Measurements from ENCODE around the gene ARHGEF10L.

The ARHGEF10L gene

GRCh38 chr1:17725811-17726582, 186.5 kb downstream of the ARHGEF10L start:
- Histone ChIP-seq H3K27me3 (ENCODE audit: insufficient read depth, low read length) (no peaks in the 10 kb centered on the region), H3K27ac (ENCODE audit: low read length) (no peak overlapping the region), H3K36me3 (ENCODE audit: insufficient read depth, low read depth, low read length) (no peaks in the 10 kb centered on the region), H3K4me3 (ENCODE audit: low read length) (no peak overlapping the region), H3K9me3 (ENCODE audit: insufficient read depth, low read depth, low read length) (no peaks in the 10 kb centered on the region), H3K4me1 (ENCODE audit: insufficient read depth, low read length) (no peaks in the 10 kb centered on the region), H3K9ac (ENCODE audit: low read depth, low read length) (no peak overlapping the region)

GRCh38 chr1:17728123-17728712, 188.7 kb downstream of the ARHGEF10L start:
- Histone ChIP-seq H3K36me3 (ENCODE audit: insufficient read depth, low read depth, low read length) (no peaks in the 10 kb centered on the region), H3K4me3 (ENCODE audit: low read length) (no peak overlapping the region), H3K27ac (ENCODE audit: low read length) (no peak overlapping the region), H3K27me3 (ENCODE audit: insufficient read depth, low read length) (no peaks in the 10 kb centered on the region), H3K9ac (ENCODE audit: low read depth, low read length) (no peak overlapping the region), H3K4me1 (ENCODE audit: insufficient read depth, low read length) (no peaks in the 10 kb centered on the region), H3K9me3 (ENCODE audit: insufficient read depth, low read depth, low read length) (no peaks in the 10 kb centered on the region)

- Histone ChIP-seq H3K9me3 (ENCODE audit: insufficient read depth, low read depth, low read length) (no peaks in the 10 kb centered on the region), H3K9ac (ENCODE audit: low read depth, low read length) (no peak overlapping the region), H3K4me1 (ENCODE audit: insufficient read depth, low read length) (no peaks in the 10 kb centered on the region), H3K27me3 (ENCODE audit: insufficient read depth, low read length) (no peaks in the 10 kb centered on the region), H3K27ac (ENCODE audit: low read length) (no peak overlapping the region), H3K36me3 (ENCODE audit: insufficient read depth, low read depth, low read length) (no peaks in the 10 kb centered on the region), H3K4me3 (ENCODE audit: low read length) (no peak overlapping the region)
Measured at GRCh38 chr1:17729248-17729647, 189.8 kb downstream of the ARHGEF10L start.

GRCh38 chr1:17729909-17730308, 190.4 kb downstream of the ARHGEF10L start:
- H3K9ac ChIP-seq (ENCODE audit: low read depth, low read length): no peak overlapping the region
- H3K27ac ChIP-seq (ENCODE audit: low read length): no peak overlapping the region
- H3K4me1 ChIP-seq (ENCODE audit: insufficient read depth, low read length): no peaks in the 10 kb centered on the region
- H3K4me3 ChIP-seq (ENCODE audit: low read length): no peak overlapping the region
- H3K27me3 ChIP-seq (ENCODE audit: insufficient read depth, low read length): no peaks in the 10 kb centered on the region
- no peaks in the 10 kb centered on the region for H3K9me3 ChIP-seq (ENCODE audit: insufficient read depth, low read depth, low read length)
- H3K36me3 ChIP-seq (ENCODE audit: insufficient read depth, low read depth, low read length): no peaks in the 10 kb centered on the region

- no peaks in the 10 kb centered on the region for H3K36me3 ChIP-seq (ENCODE audit: insufficient read depth, low read depth, low read length)
- no peaks in the 10 kb centered on the region for H3K9me3 ChIP-seq (ENCODE audit: insufficient read depth, low read depth, low read length)
- H3K27ac ChIP-seq (ENCODE audit: low read length): no peak overlapping the region
- no peaks in the 10 kb centered on the region for H3K27me3 ChIP-seq (ENCODE audit: insufficient read depth, low read length)
- H3K4me1 ChIP-seq (ENCODE audit: insufficient read depth, low read length): no peaks in the 10 kb centered on the region
- no peak overlapping the region for H3K4me3 ChIP-seq (ENCODE audit: low read length)
- no peak overlapping the region for H3K9ac ChIP-seq (ENCODE audit: low read depth, low read length)
Measured at GRCh38 chr1:17731460-17731859, 192.0 kb downstream of the ARHGEF10L start.

GRCh38 chr1:17732475-17732874, 193.0 kb downstream of the ARHGEF10L start:
- Histone ChIP-seq H3K27ac (ENCODE audit: low read length) (no peak overlapping the region), H3K4me3 (ENCODE audit: low read length) (no peak overlapping the region), H3K9ac (ENCODE audit: low read depth, low read length) (no peak overlapping the region), H3K27me3 (ENCODE audit: insufficient read depth, low read length) (no peaks in the 10 kb centered on the region), H3K4me1 (ENCODE audit: insufficient read depth, low read length) (no peaks in the 10 kb centered on the region), H3K9me3 (ENCODE audit: insufficient read depth, low read depth, low read length) (no peaks in the 10 kb centered on the region), H3K36me3 (ENCODE audit: insufficient read depth, low read depth, low read length) (no peaks in the 10 kb centered on the region)

- Histone ChIP-seq H3K27ac (ENCODE audit: low read length) (no peak overlapping the region), H3K4me3 (ENCODE audit: low read length) (no peak overlapping the region), H3K27me3 (ENCODE audit: insufficient read depth, low read length) (no peaks in the 10 kb centered on the region), H3K9ac (ENCODE audit: low read depth, low read length) (no peak overlapping the region), H3K9me3 (ENCODE audit: insufficient read depth, low read depth, low read length) (no peaks in the 10 kb centered on the region), H3K36me3 (ENCODE audit: insufficient read depth, low read depth, low read length) (no peaks in the 10 kb centered on the region), H3K4me1 (ENCODE audit: insufficient read depth, low read length) (no peaks in the 10 kb centered on the region)
Measured at GRCh38 chr1:17733661-17734060, 194.2 kb downstream of the ARHGEF10L start.

- Histone ChIP-seq H3K4me1 (ENCODE audit: insufficient read depth, low read length) (no peaks in the 10 kb centered on the region), H3K27me3 (ENCODE audit: insufficient read depth, low read length) (no peaks in the 10 kb centered on the region), H3K27ac (ENCODE audit: low read length) (no peak overlapping the region), H3K36me3 (ENCODE audit: insufficient read depth, low read depth, low read length) (no peaks in the 10 kb centered on the region), H3K4me3 (ENCODE audit: low read length) (no peak overlapping the region), H3K9ac (ENCODE audit: low read depth, low read length) (no peak overlapping the region), H3K9me3 (ENCODE audit: insufficient read depth, low read depth, low read length) (no peaks in the 10 kb centered on the region)
Measured at GRCh38 chr1:17734609-17735008, 195.1 kb downstream of the ARHGEF10L start.

- H3K4me3 ChIP-seq (ENCODE audit: low read length): no peak overlapping the region
- no peaks in the 10 kb centered on the region for H3K9me3 ChIP-seq (ENCODE audit: insufficient read depth, low read depth, low read length)
- no peaks in the 10 kb centered on the region for H3K4me1 ChIP-seq (ENCODE audit: insufficient read depth, low read length)
- no peaks in the 10 kb centered on the region for H3K36me3 ChIP-seq (ENCODE audit: insufficient read depth, low read depth, low read length)
- H3K27ac ChIP-seq (ENCODE audit: low read length): no peak overlapping the region
- H3K9ac ChIP-seq (ENCODE audit: low read depth, low read length): no peak overlapping the region
- no peaks in the 10 kb centered on the region for H3K27me3 ChIP-seq (ENCODE audit: insufficient read depth, low read length)
Measured at GRCh38 chr1:17735348-17735747, 195.8 kb downstream of the ARHGEF10L start.

GRCh38 chr1:17735793-17736192, 196.3 kb downstream of the ARHGEF10L start:
- H3K27me3 ChIP-seq (ENCODE audit: insufficient read depth, low read length): no peaks in the 10 kb centered on the region
- no peak overlapping the region for H3K9ac ChIP-seq (ENCODE audit: low read depth, low read length)
- no peaks in the 10 kb centered on the region for H3K9me3 ChIP-seq (ENCODE audit: insufficient read depth, low read depth, low read length)
- H3K4me1 ChIP-seq (ENCODE audit: insufficient read depth, low read length): no peaks in the 10 kb centered on the region
- H3K4me3 ChIP-seq (ENCODE audit: low read length): no peak overlapping the region
- no peaks in the 10 kb centered on the region for H3K36me3 ChIP-seq (ENCODE audit: insufficient read depth, low read depth, low read length)
- H3K27ac ChIP-seq (ENCODE audit: low read length): no peak overlapping the region

GRCh38 chr1:17736625-17737024, 197.1 kb downstream of the ARHGEF10L start:
- H3K9ac ChIP-seq (ENCODE audit: low read depth, low read length): no peak overlapping the region
- no peaks in the 10 kb centered on the region for H3K27me3 ChIP-seq (ENCODE audit: insufficient read depth, low read length)
- H3K9me3 ChIP-seq (ENCODE audit: insufficient read depth, low read depth, low read length): no peaks in the 10 kb centered on the region
- no peaks in the 10 kb centered on the region for H3K36me3 ChIP-seq (ENCODE audit: insufficient read depth, low read depth, low read length)
- H3K4me3 ChIP-seq (ENCODE audit: low read length): no peak overlapping the region
- no peak overlapping the region for H3K27ac ChIP-seq (ENCODE audit: low read length)
- H3K4me1 ChIP-seq (ENCODE audit: insufficient read depth, low read length): no peaks in the 10 kb centered on the region

- H3K27ac ChIP-seq (ENCODE audit: low read length): no peak overlapping the region
- H3K9ac ChIP-seq (ENCODE audit: low read depth, low read length): no peak overlapping the region
- no peaks in the 10 kb centered on the region for H3K9me3 ChIP-seq (ENCODE audit: insufficient read depth, low read depth, low read length)
- H3K4me3 ChIP-seq (ENCODE audit: low read length): no peak overlapping the region
- H3K4me1 ChIP-seq (ENCODE audit: insufficient read depth, low read length): no peaks in the 10 kb centered on the region
- no peaks in the 10 kb centered on the region for H3K27me3 ChIP-seq (ENCODE audit: insufficient read depth, low read length)
- no peaks in the 10 kb centered on the region for H3K36me3 ChIP-seq (ENCODE audit: insufficient read depth, low read depth, low read length)
Measured at GRCh38 chr1:17739050-17739449, 199.6 kb downstream of the ARHGEF10L start.

Data from iPS-20b (cell line).